C4-2B (cell line): Measurements from ENCODE around the gene CKS2.
A peak's percentile ranks its signal among the peaks of the same experiment; 100 is the strongest.
"Not testable (repeated sequence)": the region's sequence is repeated elsewhere in the genome, so short reads cannot be mapped to it uniquely, and the experiment has no call there.

Source experiments
- H3K27ac ChIP-seq: fragments of 450-650 bp; 2 replicates; pipeline ENCODE4 v1.5.1; 2017
- CTCF ChIP-seq: fragments of 450-650 bp; conservative IDR thresholded peaks from 2 replicates; pipeline ENCODE4 v1.5.1; 2017; ENCODE audit warnings: mild to moderate bottlenecking
- ZFX ChIP-seq: fragments of 450-650 bp; IDR thresholded peaks from 2 replicates; pipeline ENCODE4 v1.6.1; 2017

The CKS2 gene

GRCh38 chr9:89310475-89311345, at the start of gene CKS2:
Gene CKS2, plus strand, starts transcription at chr9:89311195. Its CDS starts 98 bp downstream, at chr9:89311293.
- peak within 1 kb of the TSS; percentile 98 for H3K27ac ChIP-seq

GRCh38 chr9:89273528-89274279, 37.3 kb upstream of the CKS2 start:
- H3K27ac ChIP-seq = no peak overlapping the region
- no peak for TF ChIP-seq CTCF
- TF ChIP-seq ZFX = no peak

More at GRCh38 chr9:89310475-89311345, at the start of gene CKS2:
- TF ChIP-seq ZFX (peak; percentile 91), CTCF (no peak)

GRCh38 chr9:89274838-89275237, 36.2 kb upstream of the CKS2 start:
- TF ChIP-seq CTCF (no peak), ZFX (no peak)
- H3K27ac ChIP-seq = no peak overlapping the region

- not testable (repeated sequence) for H3K27ac ChIP-seq
Observed at GRCh38 chr9:89276040-89276439, 35.0 kb upstream of the CKS2 start.

- TF ChIP-seq CTCF = no peak
- no peak for TF ChIP-seq ZFX
- no peak overlapping the region for H3K27ac ChIP-seq
Observed at GRCh38 chr9:89277043-89277442, 34.0 kb upstream of the CKS2 start.

GRCh38 chr9:89277454-89277853, 33.5 kb upstream of the CKS2 start:
- TF ChIP-seq ZFX (no peak), CTCF (no peak)

GRCh38 chr9:89278551-89278950, 32.4 kb upstream of the CKS2 start:
- TF ChIP-seq CTCF (no peak), ZFX (no peak)
- no peak overlapping the region for H3K27ac ChIP-seq

More at GRCh38 chr9:89277454-89277853, 33.5 kb upstream of the CKS2 start:
- H3K27ac ChIP-seq = no peak overlapping the region
